Colon (tissue), 2 donors: ENCODE results near the gene PHRF1.

ENCODE experiments used
- FAIRE-seq: peaks from 2 replicates; lab custom pipeline; 2012; peaks lifted over from hg19 to GRCh38; lab: Jason Lieb, UNC
- donor health status: control.
- donor health status: control.

The PHRF1 gene

GRCh38 chr11:656866-657265, 80.6 kb downstream of the PHRF1 start:
- FAIRE-seq, result no peak

DNA sequence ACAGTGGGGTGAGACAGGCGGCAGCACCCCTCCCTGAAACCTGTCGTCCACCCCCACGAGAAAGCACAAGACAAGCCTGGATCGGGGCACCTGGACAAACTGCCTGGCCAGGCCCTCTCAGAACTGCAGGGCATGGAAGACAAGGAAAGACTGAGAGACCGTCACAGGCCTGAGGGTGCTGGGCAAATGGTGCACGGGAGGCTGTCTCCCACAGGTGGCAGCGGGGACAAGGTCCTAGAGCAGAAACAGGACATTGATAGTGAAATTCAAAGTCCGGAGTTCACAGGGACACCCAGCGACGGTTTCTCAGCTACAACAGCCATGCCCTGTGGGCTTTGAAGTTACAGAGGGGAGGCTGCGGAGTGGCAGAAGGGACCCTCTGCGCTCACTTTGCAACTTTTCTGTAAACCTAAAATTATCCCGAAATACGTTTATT, 81.4 kb downstream of the PHRF1 start:
- FAIRE-seq, result no peak

GRCh38 chr11:659532-660085, 83.3 kb downstream of the PHRF1 start:
- no peak for FAIRE-seq

- FAIRE-seq, result no peak
Measured at GRCh38 chr11:660281-660680, 84.0 kb downstream of the PHRF1 start.

- FAIRE-seq, result no peak
Measured at GRCh38 chr11:660681-661444, 84.6 kb downstream of the PHRF1 start.
